Measurements from ENCODE around the gene TSEN15. TPM values are rescaled to one million over a fixed set of nuclear protein-coding genes. Genes with fewer than 3 reads are reported as not detected.

TSEN15 gene
- total RNA-seq, 6 donors from 2014 or later, result 25.0 to 39.9 (median 27.3) TPM

DNA sequence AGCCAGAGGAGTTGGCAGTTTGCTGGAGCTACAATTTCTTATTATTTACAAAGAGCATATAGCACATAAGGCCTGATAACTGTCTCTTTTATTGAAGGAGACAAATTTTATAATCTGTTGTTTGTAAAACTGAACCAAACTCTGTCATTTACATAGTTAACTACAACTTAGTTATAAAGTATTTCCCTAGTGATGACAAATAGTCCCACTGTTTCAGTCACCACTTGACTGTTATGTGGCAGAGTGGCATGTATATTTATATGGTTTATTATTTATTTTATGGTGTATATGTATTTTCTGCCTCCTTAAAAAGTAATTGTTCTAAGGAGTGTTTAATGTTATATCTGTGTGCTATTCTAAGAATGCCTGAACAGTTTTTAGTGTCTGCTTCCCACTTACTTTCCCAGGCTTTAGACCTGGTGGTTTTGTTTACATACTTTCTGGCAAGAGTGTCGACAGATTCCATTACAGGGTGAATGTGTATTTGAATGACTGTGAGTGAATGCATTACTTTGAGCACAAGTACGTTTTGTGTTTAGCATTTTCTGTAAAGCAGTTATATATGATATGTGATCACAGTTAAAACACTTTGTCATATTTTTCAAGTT, 10.0 kb downstream of the TSEN15 start:
- ATAC-seq (ENCODE audit: low FRiP score in 2 of 2) (no peak), DNase-seq (no peak)
- no peak overlapping the region for H3K4me3 ChIP-seq
- TF ChIP-seq POLR2AphosphoS5 (IDR thresholded peaks at IDR 0.05), result no peak
- no peak for TF ChIP-seq EP300 (IDR thresholded peaks at IDR 0.05)
- TF ChIP-seq, protein P1, sequence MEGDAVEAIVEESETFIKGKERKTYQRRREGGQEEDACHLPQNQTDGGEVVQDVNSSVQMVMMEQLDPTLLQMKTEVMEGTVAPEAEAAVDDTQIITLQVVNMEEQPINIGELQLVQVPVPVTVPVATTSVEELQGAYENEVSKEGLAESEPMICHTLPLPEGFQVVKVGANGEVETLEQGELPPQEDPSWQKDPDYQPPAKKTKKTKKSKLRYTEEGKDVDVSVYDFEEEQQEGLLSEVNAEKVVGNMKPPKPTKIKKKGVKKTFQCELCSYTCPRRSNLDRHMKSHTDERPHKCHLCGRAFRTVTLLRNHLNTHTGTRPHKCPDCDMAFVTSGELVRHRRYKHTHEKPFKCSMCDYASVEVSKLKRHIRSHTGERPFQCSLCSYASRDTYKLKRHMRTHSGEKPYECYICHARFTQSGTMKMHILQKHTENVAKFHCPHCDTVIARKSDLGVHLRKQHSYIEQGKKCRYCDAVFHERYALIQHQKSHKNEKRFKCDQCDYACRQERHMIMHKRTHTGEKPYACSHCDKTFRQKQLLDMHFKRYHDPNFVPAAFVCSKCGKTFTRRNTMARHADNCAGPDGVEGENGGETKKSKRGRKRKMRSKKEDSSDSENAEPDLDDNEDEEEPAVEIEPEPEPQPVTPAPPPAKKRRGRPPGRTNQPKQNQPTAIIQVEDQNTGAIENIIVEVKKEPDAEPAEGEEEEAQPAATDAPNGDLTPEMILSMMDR (IDR thresholded peaks at IDR 0.05), result no peak
- no peak for TF ChIP-seq POLR2A (IDR thresholded peaks at IDR 0.05)
- H3K27ac ChIP-seq, result peak overlapping the region in 1 of 4 donors; percentile 32
- no peaks in the 10 kb centered on the region for H3K9me3 ChIP-seq
- H3K27me3 ChIP-seq, result no peaks in the 10 kb centered on the region
- 49 to 54% methylated on average over 2 of the region's 2 CpGs for WGBS, 2 donors
- peaks cover 0 to 7% (median 0%) of the 10 kb centered on the region in 4 donors for H3K36me3 ChIP-seq
- H3K4me1 ChIP-seq, result peaks cover 0 to 13% (median 5%) of the 10 kb centered on the region in 4 donors

DNA sequence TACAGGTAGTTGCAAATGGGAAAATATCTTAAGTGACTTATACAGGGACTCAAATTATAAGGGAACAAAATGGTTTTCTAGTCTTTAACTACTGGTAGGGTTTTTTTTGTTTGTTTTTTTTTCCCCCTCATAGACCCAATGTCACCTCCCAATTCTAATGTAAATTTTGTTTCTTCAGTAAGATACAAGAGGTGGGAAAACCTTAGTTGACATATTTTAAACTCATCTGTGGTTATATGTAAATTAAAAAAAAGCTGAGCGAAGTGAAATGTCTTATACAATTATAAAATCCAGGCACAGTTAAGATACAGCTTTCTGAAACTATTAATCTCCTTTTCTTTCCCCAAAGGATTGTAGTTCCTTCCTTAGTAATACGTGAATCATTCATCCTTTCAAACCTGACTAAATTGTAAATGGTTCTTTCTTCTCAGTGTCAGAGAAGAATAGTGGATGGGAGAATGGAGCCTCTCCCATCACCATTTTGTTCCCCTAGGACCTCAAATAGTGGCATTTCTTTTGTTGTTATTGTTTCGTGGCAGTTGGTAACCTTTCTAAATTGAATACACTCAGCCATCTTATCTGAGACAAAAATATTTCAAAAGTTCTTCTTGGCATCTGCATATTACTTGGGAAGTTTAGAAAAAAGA, 11.2 kb downstream of the TSEN15 start:
- DNase-seq (no peak), ATAC-seq (ENCODE audit: low FRiP score in 2 of 2) (no peak)
- H3K4me1 ChIP-seq, result peaks cover 0 to 4% (median 2%) of the 10 kb centered on the region in 4 donors
- H3K4me3 ChIP-seq, result no peak overlapping the region
- 90 to 93% methylated on average over 3 of the region's 3 CpGs for WGBS, 2 donors
- H3K36me3 ChIP-seq, result peaks cover 0 to 7% (median 0%) of the 10 kb centered on the region in 4 donors
- H3K27ac ChIP-seq, result no peak overlapping the region
- H3K9me3 ChIP-seq, result no peaks in the 10 kb centered on the region
- no peaks in the 10 kb centered on the region for H3K27me3 ChIP-seq
- TF ChIP-seq EP300 (IDR thresholded peaks at IDR 0.05) (no peak), POLR2A (IDR thresholded peaks at IDR 0.05) (no peak), POLR2AphosphoS5 (IDR thresholded peaks at IDR 0.05) (no peak)
- TF ChIP-seq, protein P1 (IDR thresholded peaks at IDR 0.05), result no peak

DNA sequence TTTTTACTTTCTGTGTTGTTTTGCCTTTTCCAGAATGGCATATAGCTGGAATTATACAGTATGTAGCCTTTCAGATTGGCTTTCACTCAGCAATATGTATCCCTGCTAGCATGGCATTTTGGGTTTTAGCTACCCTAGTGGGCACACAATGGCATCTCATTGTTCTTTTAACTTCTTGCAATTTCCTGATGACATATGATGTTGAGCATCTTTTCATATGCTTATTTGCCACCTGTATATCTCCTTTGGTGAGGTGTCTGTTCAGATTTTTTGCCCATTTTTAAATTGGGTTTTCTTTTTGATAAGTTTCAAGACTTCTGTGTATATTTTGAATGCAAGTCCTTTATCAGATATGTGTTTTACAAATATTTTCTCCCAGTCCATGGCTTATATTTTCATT, 14.0 kb downstream of the TSEN15 start:
- no peaks in the 10 kb centered on the region for H3K27me3 ChIP-seq
- H3K36me3 ChIP-seq, result no peaks in the 10 kb centered on the region
- TF ChIP-seq POLR2A (IDR thresholded peaks at IDR 0.05) (no peak), EP300 (IDR thresholded peaks at IDR 0.05) (no peak), POLR2AphosphoS5 (IDR thresholded peaks at IDR 0.05) (no peak)
- TF ChIP-seq, protein P1 (IDR thresholded peaks at IDR 0.05), result no peak
- H3K4me1 ChIP-seq, result peaks cover 0 to 4% (median 2%) of the 10 kb centered on the region in 4 donors
- ATAC-seq (ENCODE audit: low FRiP score in 2 of 2) (no peak), DNase-seq (no peak)
- no peaks in the 10 kb centered on the region for H3K9me3 ChIP-seq
- H3K4me3 ChIP-seq, result no peak overlapping the region
- H3K27ac ChIP-seq, result no peak overlapping the region

GRCh38 chr1:184068354-184068753, 16.8 kb downstream of the TSEN15 start:
- H3K4me3 ChIP-seq, result no peak overlapping the region
- H3K27me3 ChIP-seq, result no peaks in the 10 kb centered on the region
- no peak for DNase-seq
- no peak overlapping the region for H3K27ac ChIP-seq
- no peaks in the 10 kb centered on the region for H3K4me1 ChIP-seq
- TF ChIP-seq POLR2A (IDR thresholded peaks at IDR 0.05), result no peak
- no peak for TF ChIP-seq POLR2AphosphoS5 (IDR thresholded peaks at IDR 0.05)
- TF ChIP-seq, protein P1 (IDR thresholded peaks at IDR 0.05), result no peak
- peaks cover 0 to 3% (median 0%) of the 10 kb centered on the region in 4 donors for H3K36me3 ChIP-seq
- no peaks in the 10 kb centered on the region for H3K9me3 ChIP-seq
- ATAC-seq (ENCODE audit: low FRiP score in 2 of 2), result no peak

DNA sequence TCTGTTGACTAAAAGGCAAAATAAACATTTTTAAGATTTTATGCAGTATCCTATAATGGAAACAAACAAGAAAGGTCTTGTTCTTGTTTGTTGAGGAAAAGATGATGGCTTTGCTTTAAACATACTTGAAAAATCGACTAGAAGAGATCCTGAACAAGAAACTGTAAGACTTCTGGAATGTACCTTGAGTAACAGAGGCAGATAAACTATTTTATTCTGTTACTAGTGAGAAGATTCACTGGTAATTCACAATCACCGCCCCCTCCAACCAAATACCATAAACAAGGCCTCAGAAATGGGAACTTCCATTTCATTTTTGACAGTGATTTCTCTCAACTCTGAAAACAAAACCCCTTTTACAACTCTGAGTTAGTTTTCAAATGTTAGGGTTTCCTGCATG, 18.1 kb downstream of the TSEN15 start:
- Histone ChIP-seq H3K36me3 (peaks cover 0 to 3% (median 0%) of the 10 kb centered on the region in 4 donors), H3K27me3 (no peaks in the 10 kb centered on the region), H3K4me1 (peaks cover 0 to 3% (median 0%) of the 10 kb centered on the region in 4 donors), H3K9me3 (no peaks in the 10 kb centered on the region), H3K27ac (no peak overlapping the region), H3K4me3 (no peak overlapping the region)
- no peak for TF ChIP-seq EP300 (IDR thresholded peaks at IDR 0.05)
- TF ChIP-seq, protein P1 (IDR thresholded peaks at IDR 0.05), result no peak
- TF ChIP-seq POLR2A (IDR thresholded peaks at IDR 0.05), result no peak
- no peak for TF ChIP-seq POLR2AphosphoS5 (IDR thresholded peaks at IDR 0.05)
- DNase-seq (no peak), ATAC-seq (ENCODE audit: low FRiP score in 2 of 2) (no peak)
- 69 to 73% methylated on average over 2 of the region's 2 CpGs for WGBS, 2 donors

Data from upper lobe of left lung (tissue), 6 donors.